GM04504 (cell line): Measurements from ENCODE around the gene ADCY9.

Source experiments
- DNase-seq: peaks from one replicate; pipeline ENCODE4 v3.0.0-alpha.2; 2012; ENCODE audit warnings: low read depth

The ADCY9 gene

GRCh38 chr16:4028144-4028543 is 88.1 kb downstream of the ADCY9 start:
- DNase-seq: no peak

- no peak for DNase-seq
Observed at GRCh38 chr16:4026854-4027253, 89.4 kb downstream of the ADCY9 start.

GRCh38 chr16:4025428-4025827 is 90.8 kb downstream of the ADCY9 start:
- DNase-seq: no peak

- DNase-seq: no peak
Observed at GRCh38 chr16:4021916-4022315, 94.3 kb downstream of the ADCY9 start.

GRCh38 chr16:4021070-4021779 is 95.0 kb downstream of the ADCY9 start:
- no peak for DNase-seq

- peak; percentile 41 for DNase-seq
Observed at GRCh38 chr16:4019371-4019791, 96.9 kb downstream of the ADCY9 start.

- no peak for DNase-seq
Observed at GRCh38 chr16:4018391-4018790, 97.9 kb downstream of the ADCY9 start.

- no peak for DNase-seq
Observed at GRCh38 chr16:4017807-4018206, 98.4 kb downstream of the ADCY9 start.

GRCh38 chr16:4016658-4017057 is 99.6 kb downstream of the ADCY9 start:
- DNase-seq: no peak

GRCh38 chr16:4016005-4016352 is 100.3 kb downstream of the ADCY9 start:
- DNase-seq: no peak

GRCh38 chr16:4015275-4016004 is 100.8 kb downstream of the ADCY9 start:
- DNase-seq: no peak

GRCh38 chr16:4011940-4012629 is 104.2 kb downstream of the ADCY9 start:
- no peak for DNase-seq

GRCh38 chr16:4011225-4011939 is 104.9 kb downstream of the ADCY9 start:
- DNase-seq: no peak

- no peak for DNase-seq
Observed at GRCh38 chr16:4010225-4011158, 105.8 kb downstream of the ADCY9 start.

- no peak for DNase-seq
Observed at GRCh38 chr16:4009177-4009576, 107.1 kb downstream of the ADCY9 start.

GRCh38 chr16:4008116-4008515 is 108.1 kb downstream of the ADCY9 start:
- DNase-seq: no peak

GRCh38 chr16:4006397-4006999 is 109.7 kb downstream of the ADCY9 start:
- DNase-seq: no peak

- no peak for DNase-seq
Observed at GRCh38 chr16:4005731-4006130, 110.5 kb downstream of the ADCY9 start.

GRCh38 chr16:4005281-4005680 is 111.0 kb downstream of the ADCY9 start:
- no peak for DNase-seq

GRCh38 chr16:4004206-4004605 is 112.0 kb downstream of the ADCY9 start:
- no peak for DNase-seq

- no peak for DNase-seq
Observed at GRCh38 chr16:4003576-4003975, 112.7 kb downstream of the ADCY9 start.
